ENCODE data around the gene EFNA1. TPM values are rescaled to one million over a fixed set of nuclear protein-coding genes. Genes with fewer than 3 reads are reported as not detected.

The EFNA1 gene
- total and polyA plus RNA-seq, 4 donors, result 58.6 to 236 (median 179) TPM

GRCh38 chr1:155124503-155125463 is 2.9 kb upstream of the EFNA1 start:
- Histone ChIP-seq H3K4me1 (ENCODE audit: control insufficient read depth in 4 of 4, insufficient read depth in 4 of 4, low read length in 3 of 4) (peaks cover 3 to 20% (median 13%) of the 10 kb centered on the region in 4 donors), H3K4me3 (ENCODE audit: low read depth in 1 of 3, low read length in 3 of 3) (peak overlapping the region; percentile 2 to 32 (median 5)), H3K27ac (ENCODE audit: low read depth in 1 of 2, low read length in 2 of 2) (peak overlapping the region; percentile 99 to 100), H3K9ac (ENCODE audit: low read depth in 1 of 2, low read length in 2 of 2) (peak overlapping the region; percentile 74 to 96), H3K27me3 (ENCODE audit: control insufficient read depth in 4 of 4, insufficient read depth in 4 of 4, low read length in 3 of 4) (no peaks in the 10 kb centered on the region), H3K36me3 (ENCODE audit: control insufficient read depth in 4 of 4, insufficient read depth in 3 of 4, low read depth in 1 of 4, low read length in 3 of 4) (peaks cover 0 to 5% (median 0%) of the 10 kb centered on the region in 4 donors), H3K9me3 (ENCODE audit: control insufficient read depth in 4 of 4, low read length in 3 of 4) (no peaks in the 10 kb centered on the region)
- no peak for DNase-seq (ENCODE audit: low spot score)
- 38% methylated on average over 16 of the region's 16 CpGs for WGBS
- TF ChIP-seq CTCF (IDR thresholded peaks at IDR 0.05; ENCODE audit: low read depth, low read length, missing input control) (no peak), ATF3 (IDR thresholded peaks at IDR 0.05) (no peak), GABPA (IDR thresholded peaks at IDR 0.05 in 1 of 2, conservative IDR thresholded peaks at IDR 0.05 in 1 of 2) (no peak), MAX (IDR thresholded peaks at IDR 0.05) (peak; percentile 42), JUND (IDR thresholded peaks at IDR 0.05) (no peak), TAF1 (conservative IDR thresholded peaks at IDR 0.05) (peak; percentile 71), SP1 (IDR thresholded peaks at IDR 0.05) (peak; percentile 87), ZBTB33 (IDR thresholded peaks at IDR 0.05) (no peak), RXRA (IDR thresholded peaks at IDR 0.05) (peak; percentile 91 to 96), EGR1 (IDR thresholded peaks at IDR 0.05; ENCODE audit: low read depth in 2 of 2) (no peak), FOXA1 (IDR thresholded peaks at IDR 0.05) (no peak), NR2F2 (IDR thresholded peaks at IDR 0.05) (peak; percentile 63), YY1 (IDR thresholded peaks at IDR 0.05) (peak; percentile 64), REST (IDR thresholded peaks at IDR 0.05) (peak; percentile 82), FOXA2 (IDR thresholded peaks at IDR 0.05) (no peak), RAD21 (IDR thresholded peaks at IDR 0.05) (peak in 1 of 2 donors; percentile 62), HNF4A (conservative IDR thresholded peaks at IDR 0.05) (peak; percentile 62 to 69), HNF4G (IDR thresholded peaks at IDR 0.05) (no peak)

Measured in liver (tissue), 9 donors.